GM13976 (cell line): Measurements from ENCODE around the gene CNTNAP5.

ENCODE experiments used
- DNase-seq: peaks from one replicate; pipeline ENCODE4 v3.0.0; 2012; ENCODE audit warnings: low spot score
- CTCF ChIP-seq: IDR thresholded peaks from 2 replicates; pipeline ENCODE4 v1.5.1; 2012; ENCODE audit warnings: borderline replicate concordance, mild to moderate bottlenecking; ENCODE audit not compliant: insufficient read depth; ENCODE audit errors: extremely low read depth, missing control alignments, control extremely low read depth
- in situ Hi-C: fragments of 300-500 bp; cut with MboI; formaldehyde crosslinking; loops from one replicate; pipeline ENCODE4 v1.12.0; 2022; ENCODE audit warnings: low sequenced_read_pairs, mixed read lengths, inconsistent platforms; ENCODE audit not compliant: unreplicated experiment

The CNTNAP5 gene

GRCh38 chr2:124798551-124798950, 773.5 kb downstream of the CNTNAP5 start:
- DNase-seq, result no peak
- no peak for TF ChIP-seq CTCF
- in situ Hi-C loops, result no loop called here

GRCh38 chr2:124804014-124804940, 779.2 kb downstream of the CNTNAP5 start:
- peak; percentile 37 for DNase-seq
- in situ Hi-C loops, result no loop called here
- peak; percentile 58 for TF ChIP-seq CTCF

GRCh38 chr2:124805060-124805459, 780.0 kb downstream of the CNTNAP5 start:
- DNase-seq, result peak; percentile 9
- in situ Hi-C loops, result no loop called here
- TF ChIP-seq CTCF, result no peak

GRCh38 chr2:124810132-124810531, 785.0 kb downstream of the CNTNAP5 start:
- TF ChIP-seq CTCF, result no peak
- in situ Hi-C loops, result no loop called here
- DNase-seq, result no peak

GRCh38 chr2:124814968-124815745, 790.1 kb downstream of the CNTNAP5 start:
- no peak for TF ChIP-seq CTCF
- DNase-seq, result no peak
- in situ Hi-C loops, result no loop called here

GRCh38 chr2:124816007-124816406, 790.9 kb downstream of the CNTNAP5 start:
- DNase-seq, result no peak
- in situ Hi-C loops, result no loop called here

More at GRCh38 chr2:124816007-124816406, 790.9 kb downstream of the CNTNAP5 start:
- TF ChIP-seq CTCF, result no peak
